Amniotic epithelial cell (primary cell): ENCODE data around the gene PDLIM5.
A peak's percentile ranks its signal among the peaks of the same experiment; 100 is the strongest.
"Not testable (repeated sequence)": the region's sequence is repeated elsewhere in the genome, so short reads cannot be mapped to it uniquely, and the experiment has no call there.

Experiments used
- DNase-seq: peaks from one replicate; pipeline ENCODE4 v3.0.0-alpha.2; 2010; ENCODE audit warnings: low read depth

The PDLIM5 gene

GRCh38 chr4:94650134-94650495 lies 198.4 kb downstream of the PDLIM5 start:
- DNase-seq, result no peak

- DNase-seq, result peak; percentile 48
Observed at GRCh38 chr4:94650690-94651089, 198.9 kb downstream of the PDLIM5 start.

GRCh38 chr4:94653095-94653649 lies 201.4 kb downstream of the PDLIM5 start:
- DNase-seq, result peak; percentile 84

- DNase-seq, result no peak
Observed at GRCh38 chr4:94653984-94654609, 202.4 kb downstream of the PDLIM5 start.

DNA sequence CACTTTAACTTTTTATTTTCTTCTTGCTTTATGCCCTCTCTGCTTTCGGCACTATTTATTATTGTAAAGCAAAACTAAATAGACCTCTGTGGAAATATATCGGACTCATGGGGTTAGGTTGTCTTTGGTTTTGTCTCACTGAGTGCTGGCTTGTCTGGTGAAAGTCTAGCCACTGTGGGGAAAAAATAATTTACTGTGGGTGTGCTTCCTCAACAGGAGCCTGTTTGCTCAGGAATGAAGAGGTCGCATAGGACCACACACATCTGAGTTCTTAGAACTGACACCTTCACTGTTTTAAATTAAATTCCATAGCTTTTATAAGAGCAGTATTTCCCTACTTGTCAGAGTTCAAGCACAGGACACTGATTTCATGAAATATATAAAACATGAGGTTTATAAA lies 203.0 kb downstream of the PDLIM5 start:
- DNase-seq, result no peak

- DNase-seq, result no peak
Observed at GRCh38 chr4:94660614-94661013, 208.9 kb downstream of the PDLIM5 start.

DNA sequence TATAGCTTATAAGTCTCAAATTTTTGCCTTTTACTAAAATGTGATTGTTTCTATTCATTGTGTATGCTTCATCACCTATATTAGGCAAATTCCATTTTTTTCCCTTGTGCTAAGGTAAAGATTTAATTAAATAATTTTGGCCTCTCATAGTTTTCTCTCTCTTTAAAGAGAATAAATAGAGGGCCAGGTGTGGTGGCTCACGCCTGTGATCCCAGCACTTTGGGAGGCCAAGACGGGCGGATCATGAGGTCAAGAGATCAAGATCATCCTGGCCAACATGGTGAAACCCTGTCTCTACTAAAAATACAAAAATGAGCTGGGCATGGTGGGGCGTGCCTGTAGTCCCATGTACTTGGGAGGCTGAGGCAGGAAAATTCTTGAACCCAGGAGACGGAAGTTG lies 213.3 kb downstream of the PDLIM5 start:
- DNase-seq, result not testable (repeated sequence)

DNA sequence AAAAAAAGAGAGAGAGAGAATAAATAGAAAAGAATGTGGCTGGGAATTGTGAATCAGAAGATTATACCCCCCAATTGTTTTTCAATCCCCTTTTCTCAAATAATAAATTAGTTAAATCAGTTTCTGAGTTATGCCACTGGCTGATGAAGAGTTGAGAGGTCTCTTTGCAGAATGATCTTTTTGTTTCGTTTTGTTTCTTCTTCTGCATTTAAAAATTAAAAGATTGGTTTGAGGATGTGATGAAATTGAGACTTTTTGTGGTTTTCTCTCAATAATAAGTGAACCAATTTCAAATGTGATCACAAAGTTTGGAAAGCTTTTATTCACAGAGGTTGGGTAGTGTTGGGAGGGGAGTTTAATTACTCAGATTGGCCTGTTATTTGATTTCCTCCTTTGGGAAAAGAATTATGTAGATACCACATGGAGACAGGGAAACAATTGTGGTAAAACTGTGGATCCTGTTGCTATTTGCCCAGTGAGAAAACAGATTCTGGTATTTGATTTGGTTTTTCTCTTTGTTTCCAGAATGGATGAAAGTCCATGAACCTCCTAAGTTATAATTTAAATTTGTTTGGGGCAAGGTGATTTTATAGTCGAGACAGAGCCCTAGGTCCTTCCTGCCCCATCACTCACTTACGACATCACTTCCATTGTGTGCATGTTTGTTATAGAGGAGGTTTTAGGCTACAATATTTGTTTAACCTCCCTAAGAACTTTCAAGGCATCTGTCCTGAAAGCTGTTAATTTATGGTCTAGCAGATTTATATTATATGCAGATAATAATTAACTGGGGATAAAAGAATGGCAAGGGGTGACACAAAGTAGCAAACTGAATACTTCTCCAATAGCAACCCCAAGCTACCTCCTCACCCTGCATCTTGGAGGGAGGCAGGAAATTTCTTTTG lies 214.0 kb downstream of the PDLIM5 start:
- no peak for DNase-seq

DNA sequence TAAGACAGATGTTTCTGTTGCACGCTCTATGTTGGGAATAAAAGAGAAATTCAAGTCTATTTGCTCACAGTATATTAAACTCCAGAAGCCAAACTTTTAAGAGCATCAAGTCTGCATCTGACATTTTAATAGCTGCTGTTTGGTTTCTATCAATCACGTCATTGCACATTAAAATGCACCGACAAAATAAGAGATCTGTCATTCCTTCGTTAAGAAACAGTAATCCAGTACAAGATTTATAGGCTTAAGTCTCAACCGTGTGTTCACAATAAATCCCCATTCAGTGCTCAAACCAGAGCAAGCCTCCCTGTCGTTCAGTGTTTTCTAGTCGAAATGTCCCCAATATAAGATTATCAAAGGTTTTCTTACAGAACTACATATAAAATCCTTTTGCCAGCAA lies 217.0 kb downstream of the PDLIM5 start:
- DNase-seq, result no peak

- DNase-seq, result no peak
Observed at GRCh38 chr4:94669672-94670664, 218.2 kb downstream of the PDLIM5 start.

DNA sequence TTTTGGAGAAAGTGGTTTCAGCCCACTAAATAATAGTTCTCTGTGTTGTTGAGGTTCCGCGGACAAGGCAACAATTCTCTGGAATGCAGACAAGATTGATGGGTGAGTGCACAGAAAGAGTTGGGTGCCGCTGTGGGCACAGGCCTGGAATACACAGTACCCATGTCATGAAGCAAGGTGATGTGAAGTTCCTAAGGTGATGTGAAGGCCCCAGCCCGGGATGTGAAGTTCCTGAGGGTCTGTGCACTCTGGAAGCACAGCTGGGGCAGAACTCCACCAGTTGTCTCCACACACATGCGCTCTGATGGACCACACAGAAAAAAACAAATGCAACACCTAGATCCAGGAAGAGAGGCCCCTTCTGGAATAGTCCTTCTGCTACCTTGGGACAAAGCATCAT lies 219.4 kb downstream of the PDLIM5 start:
- no peak for DNase-seq

DNA sequence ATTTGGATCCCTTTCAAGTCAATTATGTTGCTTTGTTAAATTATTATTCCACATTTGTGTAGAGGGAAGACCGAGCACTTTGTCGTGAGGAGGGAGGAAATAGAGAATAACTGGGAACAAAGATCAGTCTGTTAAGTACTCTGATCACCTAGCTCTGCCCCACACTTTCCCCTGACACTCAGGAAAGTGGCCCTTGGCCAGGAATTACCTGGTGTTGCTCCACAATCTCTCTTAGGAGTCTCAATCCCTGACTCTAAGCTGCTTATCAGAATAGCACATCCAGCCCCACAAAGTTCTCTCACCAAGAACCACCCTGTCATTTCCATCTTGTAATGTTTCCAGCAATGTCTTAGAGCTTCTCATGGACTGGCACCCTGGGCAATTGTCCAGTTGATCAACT lies 222.2 kb downstream of the PDLIM5 start:
- DNase-seq, result no peak

GRCh38 chr4:94676970-94677369 lies 225.2 kb downstream of the PDLIM5 start:
- peak; percentile 57 for DNase-seq

DNA sequence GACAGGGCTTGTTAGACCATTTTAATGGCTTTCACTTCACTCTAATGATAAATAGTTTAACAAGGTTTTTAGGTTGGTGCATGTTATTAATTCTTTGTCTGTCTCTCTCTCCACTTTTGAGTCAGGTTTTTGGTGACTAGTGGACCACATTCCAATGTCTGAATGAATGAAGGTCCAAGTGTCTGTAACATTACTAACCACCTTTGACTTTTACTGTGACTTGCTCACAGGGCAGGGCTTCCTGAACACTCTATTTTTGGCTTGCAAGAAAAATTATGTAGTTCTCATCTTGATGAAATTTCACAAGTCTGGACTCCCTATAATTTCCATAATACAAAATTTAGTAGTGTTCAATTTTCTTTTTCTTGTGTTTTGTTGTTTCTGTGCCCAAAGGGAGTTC lies 227.2 kb downstream of the PDLIM5 start:
- no peak for DNase-seq

GRCh38 chr4:94680176-94680862 lies 228.6 kb downstream of the PDLIM5 start:
- peak; percentile 75 for DNase-seq

DNA sequence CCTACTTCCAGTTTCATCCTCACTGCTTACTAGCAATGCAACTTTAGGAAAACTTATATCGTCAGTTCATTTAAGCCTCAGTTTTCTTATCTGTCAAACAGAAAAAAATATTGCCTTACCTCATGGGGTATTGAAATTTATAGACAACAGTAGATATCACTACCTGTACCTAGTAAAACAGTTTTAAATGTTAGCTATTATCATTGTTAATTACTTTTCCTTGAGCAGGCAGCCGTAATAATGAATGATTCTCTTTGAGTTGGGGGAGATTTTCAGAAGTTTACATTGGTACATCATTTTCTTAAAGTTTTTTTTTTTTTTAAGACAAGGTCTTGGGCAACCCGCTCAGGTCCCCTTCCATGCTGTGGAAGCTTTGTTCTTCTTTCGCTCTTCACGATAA lies 234.3 kb downstream of the PDLIM5 start:
- no peak for DNase-seq

DNA sequence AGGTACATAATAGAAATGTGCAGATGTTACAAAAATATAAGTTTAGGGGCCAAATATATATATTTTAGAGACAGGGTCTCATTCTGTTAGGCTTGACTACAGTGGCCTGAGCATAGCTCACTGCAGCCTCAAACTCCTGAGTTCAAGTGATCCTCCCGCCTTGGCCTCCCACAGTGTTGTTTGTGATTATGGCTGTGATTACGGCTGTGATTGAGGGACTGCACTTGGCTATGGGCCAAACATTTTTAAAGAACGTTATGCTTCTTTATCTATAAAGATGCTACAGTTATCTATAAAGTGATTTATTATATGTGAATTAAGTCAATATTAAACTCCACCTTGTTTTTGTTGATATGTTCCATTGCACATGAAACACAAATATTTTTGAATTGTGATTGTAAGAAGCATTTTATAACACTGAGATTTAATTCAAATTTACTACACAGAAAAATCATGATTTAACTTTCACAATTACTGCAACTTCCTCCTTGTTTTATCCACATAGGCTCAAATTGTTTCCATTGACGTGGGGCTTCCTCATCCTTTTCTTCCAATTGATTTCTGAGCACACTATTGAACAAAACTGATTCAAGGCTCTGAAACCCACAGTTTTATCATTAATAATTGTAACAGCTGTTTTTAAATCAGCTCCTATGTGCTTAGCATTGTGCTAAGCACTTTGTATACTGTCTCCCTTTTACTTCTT lies 237.6 kb downstream of the PDLIM5 start:
- DNase-seq, result no peak

GRCh38 chr4:94690851-94691254 lies 239.1 kb downstream of the PDLIM5 start:
- DNase-seq, result peak; percentile 76

GRCh38 chr4:94691552-94691951 lies 239.8 kb downstream of the PDLIM5 start:
- DNase-seq, result no peak

DNA sequence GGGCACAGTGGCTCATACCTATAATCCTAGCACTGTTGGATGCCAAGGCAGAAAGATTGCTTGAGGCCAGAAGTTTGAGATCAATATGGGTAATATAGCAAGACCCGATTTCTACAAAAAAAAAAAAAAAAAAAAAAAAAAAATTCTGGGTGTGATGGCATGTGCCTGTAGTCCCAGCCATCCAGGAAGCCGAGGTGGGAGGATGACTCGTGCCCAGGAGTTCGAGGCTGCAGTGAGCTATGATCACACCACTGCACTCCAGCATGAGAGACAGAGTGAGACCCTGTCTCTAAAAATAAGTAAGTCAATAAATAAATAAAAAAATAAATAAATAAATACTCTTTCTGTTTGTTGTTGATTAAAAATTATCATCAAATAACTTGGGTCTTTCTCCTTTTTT lies 243.6 kb downstream of the PDLIM5 start:
- DNase-seq, result no peak

GRCh38 chr4:94698187-94698586 lies 246.4 kb downstream of the PDLIM5 start:
- DNase-seq, result no peak
